SKM-1 (cell line): ENCODE results near the gene CHD8.
A peak's percentile ranks its signal among the peaks of the same experiment; 100 is the strongest.
"Not testable (repeated sequence)": the region's sequence is repeated elsewhere in the genome, so short reads cannot be mapped to it uniquely, and the experiment has no call there.

Experiments used
- DNase-seq: peaks from one replicate; lab custom pipeline; 2025; ENCODE audit not compliant: unreplicated experiment; lab: John Stamatoyannopoulos, UW

CHD8 gene

GRCh38 chr14:21455912-21456667 is at the start of gene CHD8:
Gene CHD8, minus strand, starts transcription at chr14:21456123. Its CDS starts 24,480 bp downstream, at chr14:21431643.
- DNase-seq: peak; percentile 90

GRCh38 chr14:21505012-21505553 is 49.2 kb upstream of the CHD8 start:
- no peak for DNase-seq

- DNase-seq: no peak
Measured at GRCh38 chr14:21503376-21503775, 47.5 kb upstream of the CHD8 start.

GRCh38 chr14:21501568-21501967 is 45.6 kb upstream of the CHD8 start:
- DNase-seq: no peak

- no peak for DNase-seq
Measured at GRCh38 chr14:21498540-21499526, 42.9 kb upstream of the CHD8 start.

- no peak for DNase-seq
Measured at GRCh38 chr14:21496453-21496852, 40.5 kb upstream of the CHD8 start.

- no peak for DNase-seq
Measured at GRCh38 chr14:21494902-21495762, 39.2 kb upstream of the CHD8 start.

GRCh38 chr14:21486640-21487087 is 30.7 kb upstream of the CHD8 start:
- no peak for DNase-seq

GRCh38 chr14:21476925-21477681 is 21.2 kb upstream of the CHD8 start, which contains the start of the genes RAB2B and TOX4:
Gene RAB2B, minus strand, starts transcription at chr14:21476959. Its CDS starts 87 bp downstream, at chr14:21476872.
Gene TOX4, plus strand, starts transcription at chr14:21477195. Its CDS starts 84 bp downstream, at chr14:21477279.
- peak; percentile 88 for DNase-seq

GRCh38 chr14:21476523-21476924 is 20.6 kb upstream of the CHD8 start:
- no peak for DNase-seq

- DNase-seq: no peak
Measured at GRCh38 chr14:21475767-21476522, 20.0 kb upstream of the CHD8 start.

GRCh38 chr14:21467616-21468015 is 11.7 kb upstream of the CHD8 start:
- DNase-seq: no peak

- no peak for DNase-seq
Measured at GRCh38 chr14:21455592-21455911, 371 bp downstream of the CHD8 start.

- no peak for DNase-seq
Measured at GRCh38 chr14:21454843-21455544, 929 bp downstream of the CHD8 start.

GRCh38 chr14:21449899-21450216 is 6.1 kb downstream of the CHD8 start:
- no peak for DNase-seq

- not testable (repeated sequence) for DNase-seq
Measured at GRCh38 chr14:21442657-21443056, 13.3 kb downstream of the CHD8 start.

GRCh38 chr14:21440859-21441258 is 15.1 kb downstream of the CHD8 start:
- DNase-seq: no peak

GRCh38 chr14:21437063-21437901 is 18.6 kb downstream of the CHD8 start:
- peak; percentile 48 for DNase-seq
